ENCODE results near the gene OR8B12. TPM values are rescaled to one million over a fixed set of nuclear protein-coding genes. Genes with fewer than 3 reads are reported as not detected.

The OR8B12 gene
- total RNA-seq, 1 experiment from 2014 or later = not detected

DNA sequence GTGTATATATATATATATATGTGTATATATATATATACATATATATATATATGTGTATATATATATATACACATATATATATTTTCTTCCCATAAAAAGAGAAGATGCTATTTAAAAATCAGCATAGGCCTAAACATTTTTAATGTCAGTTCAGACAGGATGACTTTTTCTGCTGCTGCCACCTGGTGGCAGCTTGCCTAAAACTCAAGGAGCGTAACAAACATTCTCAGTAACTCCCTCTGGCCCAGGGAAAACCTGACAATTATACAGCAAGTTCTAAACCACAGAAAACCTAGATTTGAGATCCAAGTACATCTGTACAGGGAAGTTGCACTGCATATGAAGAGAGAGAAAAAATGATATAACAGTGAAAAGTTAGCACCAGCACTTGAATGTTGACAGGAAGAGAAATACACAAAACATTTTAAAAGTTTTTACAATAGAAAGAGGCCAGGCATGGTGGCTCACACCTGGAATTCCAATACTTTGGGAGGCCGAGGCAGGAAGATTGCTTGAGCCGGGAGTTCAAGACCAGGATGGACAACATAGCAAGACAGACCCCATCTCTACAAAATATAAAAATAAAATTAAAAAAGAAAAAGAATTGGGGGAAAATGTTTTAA lies 42.9 kb upstream of the OR8B12 start:
- ATAC-seq = peak; percentile 70
- TF ChIP-seq EZH2phosphoT487 (IDR thresholded peaks at IDR 0.05; ENCODE audit: borderline replicate concordance, low read length) = no peak
- TF ChIP-seq, protein P1, sequence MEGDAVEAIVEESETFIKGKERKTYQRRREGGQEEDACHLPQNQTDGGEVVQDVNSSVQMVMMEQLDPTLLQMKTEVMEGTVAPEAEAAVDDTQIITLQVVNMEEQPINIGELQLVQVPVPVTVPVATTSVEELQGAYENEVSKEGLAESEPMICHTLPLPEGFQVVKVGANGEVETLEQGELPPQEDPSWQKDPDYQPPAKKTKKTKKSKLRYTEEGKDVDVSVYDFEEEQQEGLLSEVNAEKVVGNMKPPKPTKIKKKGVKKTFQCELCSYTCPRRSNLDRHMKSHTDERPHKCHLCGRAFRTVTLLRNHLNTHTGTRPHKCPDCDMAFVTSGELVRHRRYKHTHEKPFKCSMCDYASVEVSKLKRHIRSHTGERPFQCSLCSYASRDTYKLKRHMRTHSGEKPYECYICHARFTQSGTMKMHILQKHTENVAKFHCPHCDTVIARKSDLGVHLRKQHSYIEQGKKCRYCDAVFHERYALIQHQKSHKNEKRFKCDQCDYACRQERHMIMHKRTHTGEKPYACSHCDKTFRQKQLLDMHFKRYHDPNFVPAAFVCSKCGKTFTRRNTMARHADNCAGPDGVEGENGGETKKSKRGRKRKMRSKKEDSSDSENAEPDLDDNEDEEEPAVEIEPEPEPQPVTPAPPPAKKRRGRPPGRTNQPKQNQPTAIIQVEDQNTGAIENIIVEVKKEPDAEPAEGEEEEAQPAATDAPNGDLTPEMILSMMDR (conservative IDR thresholded peaks at IDR 0.05; ENCODE audit: low read depth, low read length) = peak; percentile 80
- Histone ChIP-seq H3K27ac (ENCODE audit: low read length) (no peak overlapping the region), H3K79me2 (ENCODE audit: low read length) (no peaks in the 10 kb centered on the region), H4K20me1 (ENCODE audit: low read length) (no peaks in the 10 kb centered on the region), H3K36me3 (ENCODE audit: low read depth, low read length) (no peaks in the 10 kb centered on the region), H3K27me3 (ENCODE audit: low read length) (peaks cover 81% of the 10 kb centered on the region), H3F3A (ENCODE audit: low read length, unreplicated experiment) (no peaks in the 10 kb centered on the region), H2AFZ (ENCODE audit: low read length) (no peak overlapping the region), H3K4me3 (ENCODE audit: low read length) (no peak overlapping the region), H3K9ac (ENCODE audit: low read length) (no peak overlapping the region), H3K9me2 (replicated peaks; ENCODE audit: low read length) (no peaks in the 10 kb centered on the region), H3K4me1 (ENCODE audit: insufficient read depth, low read length) (no peaks in the 10 kb centered on the region), H3K9me3 (ENCODE audit: low read length) (no peaks in the 10 kb centered on the region), H3K4me2 (ENCODE audit: low read length) (no peak overlapping the region)
- no TSS peak for BruUV-seq (replicated peaks)
- intact Hi-C loops (cut with micrococcal nuclease) = loop anchor here (1.0 kb wide), 2 partner anchors 171 to 184 kb away; no protein-coding TSS in a partner anchor
- POLR2A ChIA-PET (ENCODE audit: unreplicated experiment) = no interaction called here
- DNase-seq = peak; percentile 84
- CTCF ChIA-PET = no interaction called here

DNA sequence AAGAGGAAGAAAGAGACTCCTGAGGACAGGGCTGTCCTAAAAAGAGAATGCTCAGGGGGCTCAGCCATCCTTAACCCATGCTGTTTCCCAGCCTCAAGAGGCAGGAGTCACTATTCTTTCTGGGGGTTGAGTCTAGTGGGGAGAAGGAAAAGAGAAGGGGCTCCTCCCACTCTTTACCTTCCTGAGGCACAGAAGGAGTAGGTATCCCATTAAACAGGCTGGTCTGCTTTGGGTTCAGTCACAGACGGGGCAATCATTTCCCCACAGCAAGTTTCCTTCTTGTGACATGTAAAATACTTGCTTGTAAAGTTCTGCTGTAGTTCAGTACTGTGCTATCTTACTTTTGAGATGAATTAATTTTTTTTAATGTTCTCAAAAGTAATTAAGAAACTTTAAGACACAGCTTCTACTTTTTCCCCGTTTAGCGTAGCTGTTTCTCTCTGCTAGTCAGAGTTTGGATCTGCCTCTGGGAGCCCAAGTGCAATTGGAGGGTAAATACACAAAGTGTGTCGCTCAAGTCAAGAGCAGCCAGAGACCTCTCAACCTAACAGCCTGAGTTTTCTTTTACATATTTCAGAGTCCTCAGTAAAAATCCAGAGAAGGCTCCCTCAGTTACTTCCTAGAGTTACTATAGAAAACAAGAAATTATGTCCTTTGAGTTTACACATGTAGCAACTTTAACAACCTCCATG lies 41.4 kb upstream of the OR8B12 start:
- intact Hi-C loops (cut with micrococcal nuclease) = no loop called here
- BruUV-seq (replicated peaks) = no TSS peak
- Histone ChIP-seq H3K9ac (ENCODE audit: low read length) (no peak overlapping the region), H3K4me2 (ENCODE audit: low read length) (no peak overlapping the region), H3K79me2 (ENCODE audit: low read length) (no peaks in the 10 kb centered on the region), H3K4me3 (ENCODE audit: low read length) (no peak overlapping the region), H3K36me3 (ENCODE audit: low read depth, low read length) (no peaks in the 10 kb centered on the region), H2AFZ (ENCODE audit: low read length) (no peak overlapping the region), H3F3A (ENCODE audit: low read length, unreplicated experiment) (no peaks in the 10 kb centered on the region), H3K9me2 (replicated peaks; ENCODE audit: low read length) (no peaks in the 10 kb centered on the region), H3K4me1 (ENCODE audit: insufficient read depth, low read length) (no peaks in the 10 kb centered on the region), H3K9me3 (ENCODE audit: low read length) (no peaks in the 10 kb centered on the region), H3K27me3 (ENCODE audit: low read length) (peaks cover 79% of the 10 kb centered on the region), H4K20me1 (ENCODE audit: low read length) (no peaks in the 10 kb centered on the region), H3K27ac (ENCODE audit: low read length) (no peak overlapping the region)
- ChIA-PET CTCF (no interaction called here), POLR2A (ENCODE audit: unreplicated experiment) (no interaction called here)
- TF ChIP-seq EZH2phosphoT487 (IDR thresholded peaks at IDR 0.05; ENCODE audit: borderline replicate concordance, low read length) (no peak), EZH2 (IDR thresholded peaks at IDR 0.05; ENCODE audit: low read length, unreplicated experiment) (no peak)
- TF ChIP-seq, protein P1 (conservative IDR thresholded peaks at IDR 0.05; ENCODE audit: low read depth, low read length) = no peak
- DNase-seq (no peak), ATAC-seq (no peak)

- POLR2A ChIA-PET (ENCODE audit: unreplicated experiment) = no interaction called here
- peaks cover 78% of the 10 kb centered on the region for H3K27me3 ChIP-seq (ENCODE audit: low read length)
- CTCF ChIA-PET = interaction anchor here (1.0 kb wide), 1 partner anchor 181 kb away, joined by 4 read pairs; no protein-coding TSS in a partner anchor
- ATAC-seq (no peak), DNase-seq (no peak)
- no peak overlapping the region for H3K9ac ChIP-seq (ENCODE audit: low read length)
- no peaks in the 10 kb centered on the region for H3K79me2 ChIP-seq (ENCODE audit: low read length)
- H3K4me3 ChIP-seq (ENCODE audit: low read length) = no peak overlapping the region
- H3K9me2 ChIP-seq (replicated peaks; ENCODE audit: low read length) = no peaks in the 10 kb centered on the region
- intact Hi-C loops (cut with micrococcal nuclease) = no loop called here
- no peak for TF ChIP-seq EZH2phosphoT487 (IDR thresholded peaks at IDR 0.05; ENCODE audit: borderline replicate concordance, low read length)
- TF ChIP-seq, protein P1 (conservative IDR thresholded peaks at IDR 0.05; ENCODE audit: low read depth, low read length) = no peak
- no peak for TF ChIP-seq EZH2 (IDR thresholded peaks at IDR 0.05; ENCODE audit: low read length, unreplicated experiment)
- H3K9me3 ChIP-seq (ENCODE audit: low read length) = no peaks in the 10 kb centered on the region
- H3K36me3 ChIP-seq (ENCODE audit: low read depth, low read length) = no peaks in the 10 kb centered on the region
- BruUV-seq (replicated peaks) = no TSS peak
- H2AFZ ChIP-seq (ENCODE audit: low read length) = no peak overlapping the region
- H3K27ac ChIP-seq (ENCODE audit: low read length) = no peak overlapping the region
- no peaks in the 10 kb centered on the region for H3F3A ChIP-seq (ENCODE audit: low read length, unreplicated experiment)
- no peak overlapping the region for H3K4me2 ChIP-seq (ENCODE audit: low read length)
- H3K4me1 ChIP-seq (ENCODE audit: insufficient read depth, low read length) = no peaks in the 10 kb centered on the region
- no peaks in the 10 kb centered on the region for H4K20me1 ChIP-seq (ENCODE audit: low read length)
Measured at GRCh38 chr11:124583781-124584180, 40.3 kb upstream of the OR8B12 start.

Measured in PC-3 (cell line).